Large intestine (tissue), 3 donors: Measurements from ENCODE around the gene FGD6. TPM values are rescaled to one million over a fixed set of nuclear protein-coding genes. Genes with fewer than 3 reads are reported as not detected.

Experiments
- DNase-seq, 2 donors: peaks; one replicate each; pipeline versions ENCODE4 v3.0.0 to v3.0.0-alpha.2; 2013
- H3K27ac ChIP-seq: one replicate; pipeline ENCODE4 v1.5.1; 2013; ENCODE audit warnings: low read length
- H3K27me3 ChIP-seq: 2 replicates; pipeline ENCODE4 v1.6.1; 2013; ENCODE audit warnings: low read length; ENCODE audit not compliant: control insufficient read depth, insufficient read depth
- H3K36me3 ChIP-seq: 2 replicates; pipeline ENCODE4 v1.6.1; 2013; ENCODE audit warnings: low read length; ENCODE audit not compliant: control insufficient read depth, insufficient read depth
- H3K4me1 ChIP-seq: one replicate; pipeline ENCODE4 v1.6.1; 2013; ENCODE audit warnings: low read length; ENCODE audit not compliant: control insufficient read depth, insufficient read depth
- H3K4me3 ChIP-seq: one replicate; pipeline ENCODE4 v1.5.1; 2013; ENCODE audit warnings: low read length
- H3K9me3 ChIP-seq: one replicate; pipeline ENCODE4 v1.6.1; 2013; ENCODE audit warnings: mild to moderate bottlenecking, low read depth, low read length, moderate library complexity; ENCODE audit not compliant: control insufficient read depth
- WGBS: methylation state at CpG from one replicate; pipeline ENCODE4 v1.1.5; 2013; ENCODE audit warnings: low lambda C conversion rate; ENCODE audit not compliant: insufficient coverage; 5-methylcytosine and 5-hydroxymethylcytosine counted together
- polyA plus RNA-seq: library from polyadenylated mRNA; unstranded; fragments of 120-200 nt; gene quantifications from one replicate; pipeline ENCODE4 v1.2.1, GENCODE V29; 2013

The FGD6 gene
- polyA plus RNA-seq, 1 donor, result 12.3 TPM

- no peak for DNase-seq
- Histone ChIP-seq H3K27me3 (no peaks in the 10 kb centered on the region), H3K36me3 (peaks cover 17% of the 10 kb centered on the region), H3K4me1 (peaks cover 2% of the 10 kb centered on the region), H3K27ac (no peak overlapping the region), H3K4me3 (no peak overlapping the region), H3K9me3 (no peaks in the 10 kb centered on the region)
Observed at GRCh38 chr12:95220726-95221125, 3.5 kb upstream of the FGD6 start.

- WGBS, result no CpG with 5 or more reads among the region's 4 CpGs
- Histone ChIP-seq H3K27me3 (no peaks in the 10 kb centered on the region), H3K9me3 (no peaks in the 10 kb centered on the region), H3K4me3 (no peak overlapping the region), H3K27ac (no peak overlapping the region), H3K36me3 (peaks cover 14% of the 10 kb centered on the region), H3K4me1 (peaks cover 5% of the 10 kb centered on the region)
- no peak for DNase-seq
Observed at GRCh38 chr12:95220190-95220589, 2.9 kb upstream of the FGD6 start.

GRCh38 chr12:95218150-95219133 is 1.2 kb upstream of the FGD6 start:
- Histone ChIP-seq H3K4me3 (peak overlapping the region; percentile 83), H3K27me3 (no peaks in the 10 kb centered on the region), H3K9me3 (no peaks in the 10 kb centered on the region), H3K36me3 (no peaks in the 10 kb centered on the region), H3K27ac (peak overlapping the region; percentile 96), H3K4me1 (peaks cover 12% of the 10 kb centered on the region)
- DNase-seq, result peak; percentile 60 to 83
- 4% methylated on average over 10 of the region's 35 CpGs for WGBS

GRCh38 chr12:95216711-95217376 is 423 bp downstream of the FGD6 start:
- DNase-seq, result peak; percentile 25 to 76
- Histone ChIP-seq H3K4me3 (peak overlapping the region; percentile 90), H3K27me3 (no peaks in the 10 kb centered on the region), H3K4me1 (peaks cover 12% of the 10 kb centered on the region), H3K9me3 (no peaks in the 10 kb centered on the region), H3K36me3 (no peaks in the 10 kb centered on the region), H3K27ac (peak overlapping the region; percentile 96)
- no CpG with 5 or more reads among the region's 45 CpGs for WGBS

- H3K27ac ChIP-seq, result peak overlapping the region; percentile 96
- WGBS, result no CpG with 5 or more reads among the region's 1 CpG
- peak in 1 of 2 donors; percentile 44 for DNase-seq
Observed at GRCh38 chr12:95215949-95216348, 1.3 kb downstream of the FGD6 start.

GRCh38 chr12:95214466-95214865 is 2.8 kb downstream of the FGD6 start:
- Histone ChIP-seq H3K27me3 (no peaks in the 10 kb centered on the region), H3K36me3 (no peaks in the 10 kb centered on the region), H3K27ac (no peak overlapping the region), H3K9me3 (no peaks in the 10 kb centered on the region), H3K4me1 (peaks cover 9% of the 10 kb centered on the region), H3K4me3 (no peak overlapping the region)
- DNase-seq, result no peak
- WGBS, result no CpG with 5 or more reads among the region's 3 CpGs

More at GRCh38 chr12:95215949-95216348, 1.3 kb downstream of the FGD6 start:
- H3K4me3 ChIP-seq, result peak overlapping the region; percentile 90
- H3K27me3 ChIP-seq, result no peaks in the 10 kb centered on the region
- no peaks in the 10 kb centered on the region for H3K9me3 ChIP-seq
- H3K4me1 ChIP-seq, result peaks cover 12% of the 10 kb centered on the region
- no peaks in the 10 kb centered on the region for H3K36me3 ChIP-seq

GRCh38 chr12:95213928-95214327 is 3.3 kb downstream of the FGD6 start:
- WGBS, result no CpG with 5 or more reads among the region's 1 CpG
- Histone ChIP-seq H3K9me3 (no peaks in the 10 kb centered on the region), H3K36me3 (no peaks in the 10 kb centered on the region), H3K27ac (no peak overlapping the region), H3K4me1 (peaks cover 9% of the 10 kb centered on the region), H3K27me3 (no peaks in the 10 kb centered on the region), H3K4me3 (no peak overlapping the region)
- peak in 1 of 2 donors; percentile 43 for DNase-seq

GRCh38 chr12:95213119-95213518 is 4.1 kb downstream of the FGD6 start:
- H3K27me3 ChIP-seq, result no peaks in the 10 kb centered on the region
- no peak overlapping the region for H3K27ac ChIP-seq
- H3K4me1 ChIP-seq, result peaks cover 9% of the 10 kb centered on the region
- no peaks in the 10 kb centered on the region for H3K9me3 ChIP-seq
- H3K36me3 ChIP-seq, result peaks cover 4% of the 10 kb centered on the region
- no peak overlapping the region for H3K4me3 ChIP-seq
- no peak for DNase-seq
- WGBS, result 92% methylated on average over 2 of the region's 4 CpGs

- Histone ChIP-seq H3K27ac (no peak overlapping the region), H3K9me3 (no peaks in the 10 kb centered on the region), H3K27me3 (no peaks in the 10 kb centered on the region), H3K36me3 (peaks cover 4% of the 10 kb centered on the region), H3K4me3 (no peak overlapping the region), H3K4me1 (peaks cover 9% of the 10 kb centered on the region)
- 90% methylated on average over 2 of the region's 4 CpGs for WGBS
- no peak for DNase-seq
Observed at GRCh38 chr12:95212586-95212985, 4.7 kb downstream of the FGD6 start.

GRCh38 chr12:95208678-95209077 is 8.6 kb downstream of the FGD6 start:
- Histone ChIP-seq H3K9me3 (no peaks in the 10 kb centered on the region), H3K36me3 (peaks cover 4% of the 10 kb centered on the region)
- no CpG with 5 or more reads among the region's 7 CpGs for WGBS

More at GRCh38 chr12:95208678-95209077, 8.6 kb downstream of the FGD6 start:
- DNase-seq, result no peak
- H3K4me3 ChIP-seq, result no peak overlapping the region
- H3K27me3 ChIP-seq, result no peaks in the 10 kb centered on the region
- no peak overlapping the region for H3K27ac ChIP-seq
- peaks cover 17% of the 10 kb centered on the region for H3K4me1 ChIP-seq
